KOPT-K1 (cell line): ENCODE results near the gene OR10V1.

Experiments used
- H3K27ac ChIP-seq: fragments of 200-600 bp; sonication (generic); 2 replicates; pipeline ENCODE4 v1.5.1; 2016; ENCODE audit warnings: antibody characterized with exemption, mild to moderate bottlenecking, low read depth, low read length; ENCODE audit not compliant: poor library complexity, severe bottlenecking
- H3K36me3 ChIP-seq: fragments of 200-600 bp; sonication (generic); 2 replicates; pipeline ENCODE4 v1.5.1; 2017; ENCODE audit warnings: antibody characterized with exemption, mild to moderate bottlenecking, low read length, moderate library complexity; ENCODE audit not compliant: insufficient read depth
- H3K9me3 ChIP-seq: fragments of 200-600 bp; sonication (generic); 2 replicates; pipeline ENCODE4 v1.5.1; 2017; ENCODE audit warnings: antibody characterized with exemption, low read length, mild to moderate bottlenecking; ENCODE audit not compliant: insufficient read depth, poor library complexity, severe bottlenecking

The OR10V1 gene

GRCh38 chr11:59713745-59714144 lies at the start of gene OR10V1:
Gene OR10V1, minus strand, starts transcription at chr11:59713845. Its CDS starts 0 bp downstream, at chr11:59713845.
- H3K36me3 ChIP-seq = no peaks in the 10 kb centered on the region
- H3K27ac ChIP-seq = no peak within 1 kb of the TSS
- no peaks in the 10 kb centered on the region for H3K9me3 ChIP-seq

GRCh38 chr11:59761993-59762392 lies 48.3 kb upstream of the OR10V1 start:
- H3K9me3 ChIP-seq = no peaks in the 10 kb centered on the region
- no peak overlapping the region for H3K27ac ChIP-seq
- no peaks in the 10 kb centered on the region for H3K36me3 ChIP-seq

GRCh38 chr11:59760771-59761170 lies 47.1 kb upstream of the OR10V1 start:
- H3K9me3 ChIP-seq = no peaks in the 10 kb centered on the region
- H3K27ac ChIP-seq = no peak overlapping the region
- no peaks in the 10 kb centered on the region for H3K36me3 ChIP-seq

- H3K9me3 ChIP-seq = no peaks in the 10 kb centered on the region
- no peak overlapping the region for H3K27ac ChIP-seq
- no peaks in the 10 kb centered on the region for H3K36me3 ChIP-seq
Measured at GRCh38 chr11:59759900-59760299, 46.3 kb upstream of the OR10V1 start.

DNA sequence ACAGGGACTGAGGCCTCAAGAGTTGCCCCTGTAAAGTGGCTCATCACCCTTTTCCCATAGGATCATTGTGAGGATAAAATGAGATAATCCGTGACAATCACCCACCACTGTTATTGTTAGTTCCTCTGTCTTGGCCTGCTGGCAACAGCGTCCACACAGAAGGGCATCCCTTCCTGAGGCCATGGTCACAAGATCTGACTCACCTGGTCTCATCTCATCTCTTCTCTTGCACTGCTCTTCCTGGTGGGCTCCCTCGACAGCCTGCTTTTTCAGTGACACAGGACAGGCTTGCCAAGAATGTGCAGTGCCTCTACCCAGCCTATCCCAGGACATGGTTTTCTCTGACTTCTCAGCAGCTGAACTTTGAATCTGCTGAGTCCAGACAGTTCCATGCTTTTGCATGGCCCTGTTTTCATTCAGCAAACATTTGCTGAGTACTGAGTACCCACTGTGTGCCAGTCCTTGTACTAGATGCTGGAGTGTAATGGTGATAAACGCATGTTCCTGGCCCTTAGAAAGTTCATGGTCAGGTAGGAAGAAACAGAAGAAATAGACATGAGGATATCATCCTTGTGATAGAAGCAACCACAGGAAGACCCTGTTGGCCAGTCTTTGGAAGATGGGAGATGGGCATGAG lies 44.9 kb upstream of the OR10V1 start:
- Histone ChIP-seq H3K9me3 (no peaks in the 10 kb centered on the region), H3K36me3 (no peaks in the 10 kb centered on the region), H3K27ac (no peak overlapping the region)

GRCh38 chr11:59756845-59757244 lies 43.2 kb upstream of the OR10V1 start:
- no peak overlapping the region for H3K27ac ChIP-seq
- H3K9me3 ChIP-seq = no peaks in the 10 kb centered on the region
- H3K36me3 ChIP-seq = no peaks in the 10 kb centered on the region

GRCh38 chr11:59756558-59756840 lies 42.9 kb upstream of the OR10V1 start:
- Histone ChIP-seq H3K27ac (no peak overlapping the region), H3K9me3 (no peaks in the 10 kb centered on the region), H3K36me3 (no peaks in the 10 kb centered on the region)

DNA sequence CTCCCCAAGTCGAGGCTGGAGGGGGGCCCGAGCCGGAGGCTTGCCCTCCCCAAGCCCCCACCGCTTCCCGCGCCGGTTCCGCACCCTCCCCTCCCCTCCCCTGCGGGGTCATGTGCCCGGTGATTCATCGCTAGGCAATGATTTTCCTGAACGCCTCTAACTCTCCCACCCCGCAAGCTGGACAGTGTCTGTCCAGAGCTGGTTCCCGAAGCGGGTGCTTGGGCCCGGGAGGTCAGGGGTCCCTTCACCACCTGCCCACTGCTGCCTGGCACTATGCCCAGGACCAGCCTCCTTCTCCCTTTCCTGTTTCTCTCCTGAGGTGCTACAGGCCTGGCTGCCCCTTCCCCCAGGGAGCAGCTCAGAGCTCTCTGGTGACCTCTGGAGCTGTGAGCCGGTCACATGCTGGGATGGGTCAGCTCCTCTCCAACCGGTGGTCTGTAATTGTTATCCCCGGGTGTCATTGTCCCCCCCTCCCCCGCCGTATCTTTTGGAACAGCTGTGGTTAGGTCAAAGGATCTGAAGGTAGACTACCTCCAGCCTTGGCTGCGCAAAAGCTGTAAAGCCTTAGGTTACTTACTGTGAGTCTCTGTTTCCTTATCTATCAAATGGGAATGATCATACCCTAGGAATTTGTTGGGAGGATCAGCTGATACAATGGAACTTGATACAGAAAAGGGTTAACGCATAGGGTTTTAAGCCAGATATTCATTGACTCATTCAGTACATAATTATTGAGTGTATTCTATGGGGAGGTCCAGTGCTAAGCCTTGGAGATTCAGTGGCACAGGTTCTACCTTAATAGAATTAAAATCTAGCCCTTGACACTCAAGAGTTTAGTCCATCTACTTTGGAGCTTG lies 42.3 kb upstream of the OR10V1 start:
- no peaks in the 10 kb centered on the region for H3K9me3 ChIP-seq
- no peak overlapping the region for H3K27ac ChIP-seq
- no peaks in the 10 kb centered on the region for H3K36me3 ChIP-seq

DNA sequence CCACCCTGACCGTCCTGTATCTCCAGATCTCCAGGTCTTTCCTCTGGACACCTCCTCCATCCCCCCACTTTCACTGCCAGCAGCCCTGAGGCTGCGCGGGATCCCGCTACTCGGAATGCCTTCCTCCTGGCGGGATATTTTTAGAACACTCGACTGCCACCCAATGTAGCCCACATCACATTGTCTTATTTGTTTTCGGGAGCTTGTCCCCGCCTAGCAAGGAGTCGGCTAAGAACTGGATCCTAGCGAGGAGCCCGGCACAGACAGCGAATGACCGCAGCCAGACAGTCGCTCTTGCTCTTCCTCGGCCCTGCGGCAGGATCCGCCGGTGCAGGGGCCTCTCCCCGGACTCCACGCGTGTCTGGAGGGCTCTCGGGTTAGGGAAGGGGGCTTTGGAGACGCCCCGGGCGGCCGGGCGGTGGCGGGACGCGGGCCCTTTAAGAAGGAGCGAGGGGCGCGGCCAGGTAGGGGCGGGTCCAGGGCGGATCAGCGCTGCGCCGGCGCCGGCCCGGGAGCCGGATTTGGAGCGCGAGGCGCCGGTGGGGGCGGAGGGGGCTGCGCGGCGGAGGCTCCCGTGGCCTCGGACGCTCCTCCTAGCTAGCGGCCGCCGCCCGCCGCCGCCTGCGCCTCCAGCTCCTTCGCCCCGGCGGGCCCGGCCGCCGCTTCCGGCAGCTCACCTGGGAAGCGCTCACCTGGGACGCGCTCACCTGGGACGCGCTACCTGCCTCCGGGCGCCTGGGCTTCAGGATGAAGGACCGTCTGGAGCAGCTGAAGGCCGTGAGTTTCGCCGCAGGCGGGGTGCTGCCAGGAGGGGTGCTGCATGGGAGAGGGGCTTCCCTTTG lies 41.4 kb upstream of the OR10V1 start, which contains the start of gene STX3:
TSS of gene STX3 (plus strand) at position 518 of the 842 bp plus-strand sequence. CDS start at position 748, 230 bp downstream.
- Histone ChIP-seq H3K9me3 (no peaks in the 10 kb centered on the region), H3K27ac (no peak within 1 kb of the TSS), H3K36me3 (no peaks in the 10 kb centered on the region)

GRCh38 chr11:59754494-59754858 lies 40.8 kb upstream of the OR10V1 start:
- Histone ChIP-seq H3K9me3 (no peaks in the 10 kb centered on the region), H3K27ac (no peak overlapping the region), H3K36me3 (no peaks in the 10 kb centered on the region)

GRCh38 chr11:59753650-59754493 lies 40.2 kb upstream of the OR10V1 start:
- Histone ChIP-seq H3K9me3 (no peaks in the 10 kb centered on the region), H3K27ac (no peak overlapping the region), H3K36me3 (no peaks in the 10 kb centered on the region)

DNA sequence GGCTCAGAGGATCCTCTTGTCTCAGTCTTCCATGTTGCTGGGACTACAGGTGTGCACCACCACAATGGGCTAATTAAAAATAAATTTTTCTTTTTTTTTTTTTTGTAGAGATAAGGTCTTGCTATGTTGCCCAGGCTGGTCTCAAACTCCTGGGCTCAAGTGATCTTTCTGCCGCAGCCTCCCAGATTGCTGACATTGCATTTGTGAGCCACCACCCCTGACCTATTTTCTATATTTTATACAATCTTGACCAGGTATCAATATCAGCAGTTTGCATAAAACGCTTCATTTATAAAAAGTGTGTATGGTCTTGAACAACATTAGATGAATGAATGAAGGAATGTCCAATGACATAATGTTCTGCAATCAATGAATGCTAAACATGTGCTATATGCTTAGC lies 32.5 kb upstream of the OR10V1 start:
- H3K27ac ChIP-seq = no peak overlapping the region
- no peaks in the 10 kb centered on the region for H3K36me3 ChIP-seq
- H3K9me3 ChIP-seq = no peaks in the 10 kb centered on the region

DNA sequence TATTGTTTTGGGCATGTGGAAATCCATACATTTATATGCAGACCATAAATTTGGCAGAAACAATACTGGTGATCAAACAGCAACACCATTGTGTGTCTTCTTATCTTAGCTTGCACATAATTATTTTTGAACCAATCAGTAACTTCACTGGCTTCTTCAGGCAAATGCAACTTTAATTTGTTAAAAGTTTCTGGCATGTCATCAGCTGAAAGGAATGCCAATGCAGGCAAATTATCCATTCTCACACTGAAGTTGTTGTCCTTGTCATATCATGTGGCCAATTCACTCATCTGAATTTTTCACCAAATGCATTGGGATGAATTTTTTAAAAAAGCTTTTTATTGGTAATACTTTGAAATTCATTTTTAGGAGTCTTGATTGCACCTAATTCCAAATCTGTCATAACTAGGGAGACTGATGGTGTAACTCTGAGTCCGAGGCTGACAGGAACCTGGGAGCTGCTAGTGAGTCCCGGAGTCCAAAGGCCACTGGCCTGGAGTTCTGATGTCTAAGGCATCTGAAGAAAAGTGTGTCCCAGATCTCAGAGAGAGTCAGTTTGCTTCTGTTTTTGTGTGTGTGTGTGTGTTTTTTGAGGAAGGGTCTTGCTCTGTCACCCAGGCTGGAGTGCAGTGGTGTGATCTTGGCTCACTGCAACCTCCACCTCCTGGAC lies 17.4 kb upstream of the OR10V1 start:
- H3K27ac ChIP-seq = no peak overlapping the region
- no peaks in the 10 kb centered on the region for H3K9me3 ChIP-seq
- no peaks in the 10 kb centered on the region for H3K36me3 ChIP-seq

GRCh38 chr11:59729834-59730233 lies 16.2 kb upstream of the OR10V1 start:
- Histone ChIP-seq H3K36me3 (no peaks in the 10 kb centered on the region), H3K27ac (no peak overlapping the region), H3K9me3 (no peaks in the 10 kb centered on the region)
